ENCODE results near the gene AMFR. TPM values are rescaled to one million over a fixed set of nuclear protein-coding genes. Genes with fewer than 3 reads are reported as not detected.
A peak's percentile ranks its signal among the peaks of the same experiment; 100 is the strongest.

Gene AMFR
- total RNA-seq, 1 experiment from 2014 or later, result 48.1 TPM

DNA sequence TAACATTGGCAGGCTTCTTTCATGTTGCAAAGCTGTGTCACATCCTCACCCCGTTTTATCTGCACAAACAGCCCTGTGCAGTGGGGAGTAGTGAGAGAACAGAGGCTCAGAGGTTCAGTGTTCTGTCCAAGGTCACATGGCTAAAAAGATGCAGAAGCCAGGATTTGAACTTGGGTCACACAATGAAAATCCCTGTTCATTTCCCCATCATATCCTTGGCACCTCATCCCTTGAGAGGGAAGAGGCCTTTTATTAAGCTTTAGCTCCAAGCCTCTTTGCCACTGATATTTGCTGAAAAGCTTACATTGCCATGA, 106.6 kb downstream of the AMFR start:
- Histone ChIP-seq H3K27me3 (replicated peaks; ENCODE audit: insufficient read depth, low read depth, low read length, poor library complexity) (no peaks in the 10 kb centered on the region), H3K36me3 (ENCODE audit: insufficient read depth, low read length, poor library complexity, severe bottlenecking) (no peaks in the 10 kb centered on the region), H3K4me3 (ENCODE audit: low read depth, low read length, poor library complexity, severe bottlenecking) (no peak overlapping the region), H3K27ac (ENCODE audit: low read depth, low read length, poor library complexity, severe bottlenecking) (no peak overlapping the region), H3K9me3 (ENCODE audit: low read depth, low read length, poor library complexity, severe bottlenecking) (no peaks in the 10 kb centered on the region), H3K4me1 (ENCODE audit: insufficient read depth, low read length, poor library complexity, severe bottlenecking) (no peaks in the 10 kb centered on the region)
- POLR2A ChIA-PET (ENCODE audit: low non-redundant PET), result no interaction called here
- CTCF ChIA-PET, result interaction anchor here (0.6 to 0.8 kb wide), 2 partner anchors 160 to 854 kb away, joined by 3 read pairs; no protein-coding TSS in a partner anchor
- intact Hi-C loops (cut with micrococcal nuclease; ENCODE audit: unreplicated experiment), result loop anchor here (1.0 to 10.0 kb wide), 4 partner anchors 276 to 614 kb away; no protein-coding TSS in a partner anchor
- no TSS peak for BruUV-seq (replicated peaks)
- DNase-seq (ENCODE audit: low spot score), result no peak
- TF ChIP-seq, protein P1, sequence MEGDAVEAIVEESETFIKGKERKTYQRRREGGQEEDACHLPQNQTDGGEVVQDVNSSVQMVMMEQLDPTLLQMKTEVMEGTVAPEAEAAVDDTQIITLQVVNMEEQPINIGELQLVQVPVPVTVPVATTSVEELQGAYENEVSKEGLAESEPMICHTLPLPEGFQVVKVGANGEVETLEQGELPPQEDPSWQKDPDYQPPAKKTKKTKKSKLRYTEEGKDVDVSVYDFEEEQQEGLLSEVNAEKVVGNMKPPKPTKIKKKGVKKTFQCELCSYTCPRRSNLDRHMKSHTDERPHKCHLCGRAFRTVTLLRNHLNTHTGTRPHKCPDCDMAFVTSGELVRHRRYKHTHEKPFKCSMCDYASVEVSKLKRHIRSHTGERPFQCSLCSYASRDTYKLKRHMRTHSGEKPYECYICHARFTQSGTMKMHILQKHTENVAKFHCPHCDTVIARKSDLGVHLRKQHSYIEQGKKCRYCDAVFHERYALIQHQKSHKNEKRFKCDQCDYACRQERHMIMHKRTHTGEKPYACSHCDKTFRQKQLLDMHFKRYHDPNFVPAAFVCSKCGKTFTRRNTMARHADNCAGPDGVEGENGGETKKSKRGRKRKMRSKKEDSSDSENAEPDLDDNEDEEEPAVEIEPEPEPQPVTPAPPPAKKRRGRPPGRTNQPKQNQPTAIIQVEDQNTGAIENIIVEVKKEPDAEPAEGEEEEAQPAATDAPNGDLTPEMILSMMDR (conservative IDR thresholded peaks at IDR 0.05; ENCODE audit: low read depth, low read length), result no peak
- TF ChIP-seq EZH2 (IDR thresholded peaks at IDR 0.05; ENCODE audit: borderline replicate concordance, low read depth, low read length, poor library complexity, severe bottlenecking), result no peak

GRCh38 chr16:56317998-56318826, 107.1 kb downstream of the AMFR start:
- ChIA-PET POLR2A (ENCODE audit: low non-redundant PET) (no interaction called here), CTCF (interaction anchor here (0.5 to 0.8 kb wide), 9 partner anchors 12 to 853 kb away, joined by 3 to 8 read pairs (median 3); no protein-coding TSS in a partner anchor)
- Histone ChIP-seq H3K4me3 (ENCODE audit: low read depth, low read length, poor library complexity, severe bottlenecking) (no peak overlapping the region), H3K36me3 (ENCODE audit: insufficient read depth, low read length, poor library complexity, severe bottlenecking) (no peaks in the 10 kb centered on the region), H3K9me3 (ENCODE audit: low read depth, low read length, poor library complexity, severe bottlenecking) (no peaks in the 10 kb centered on the region), H3K27me3 (replicated peaks; ENCODE audit: insufficient read depth, low read depth, low read length, poor library complexity) (no peaks in the 10 kb centered on the region), H3K4me1 (ENCODE audit: insufficient read depth, low read length, poor library complexity, severe bottlenecking) (no peaks in the 10 kb centered on the region), H3K27ac (ENCODE audit: low read depth, low read length, poor library complexity, severe bottlenecking) (no peak overlapping the region)
- DNase-seq (ENCODE audit: low spot score), result peak; percentile 84
- TF ChIP-seq, protein P1 (conservative IDR thresholded peaks at IDR 0.05; ENCODE audit: low read depth, low read length), result peak; percentile 91
- TF ChIP-seq EZH2 (IDR thresholded peaks at IDR 0.05; ENCODE audit: borderline replicate concordance, low read depth, low read length, poor library complexity, severe bottlenecking), result no peak
- BruUV-seq (replicated peaks), result no TSS peak
- intact Hi-C loops (cut with micrococcal nuclease; ENCODE audit: unreplicated experiment), result loop anchor here (1.0 to 10.0 kb wide), 4 partner anchors 276 to 613 kb away; no protein-coding TSS in a partner anchor

GRCh38 chr16:56316545-56316944, 108.8 kb downstream of the AMFR start:
- no peak overlapping the region for H3K27ac ChIP-seq (ENCODE audit: low read depth, low read length, poor library complexity, severe bottlenecking)
- no peak for TF ChIP-seq EZH2 (IDR thresholded peaks at IDR 0.05; ENCODE audit: borderline replicate concordance, low read depth, low read length, poor library complexity, severe bottlenecking)
- TF ChIP-seq, protein P1 (conservative IDR thresholded peaks at IDR 0.05; ENCODE audit: low read depth, low read length), result no peak
- no peak overlapping the region for H3K4me3 ChIP-seq (ENCODE audit: low read depth, low read length, poor library complexity, severe bottlenecking)
- no peaks in the 10 kb centered on the region for H3K27me3 ChIP-seq (replicated peaks; ENCODE audit: insufficient read depth, low read depth, low read length, poor library complexity)
- no peaks in the 10 kb centered on the region for H3K4me1 ChIP-seq (ENCODE audit: insufficient read depth, low read length, poor library complexity, severe bottlenecking)
- intact Hi-C loops (cut with micrococcal nuclease; ENCODE audit: unreplicated experiment), result loop anchor here (5.0 to 10.0 kb wide), 3 partner anchors 274 to 612 kb away; no protein-coding TSS in a partner anchor
- H3K36me3 ChIP-seq (ENCODE audit: insufficient read depth, low read length, poor library complexity, severe bottlenecking), result no peaks in the 10 kb centered on the region
- no peak for DNase-seq (ENCODE audit: low spot score)
- CTCF ChIA-PET, result no interaction called here
- no peaks in the 10 kb centered on the region for H3K9me3 ChIP-seq (ENCODE audit: low read depth, low read length, poor library complexity, severe bottlenecking)
- no TSS peak for BruUV-seq (replicated peaks)
- POLR2A ChIA-PET (ENCODE audit: low non-redundant PET), result no interaction called here
